ENCODE results near the gene CARS2. TPM values are rescaled to one million over a fixed set of nuclear protein-coding genes. Genes with fewer than 3 reads are reported as not detected.

The CARS2 gene
- total and polyA plus RNA-seq, 2 of the 8 experiments (the other 6 are each of a cell fraction or from before 2014, with no cell fraction given) = 47.7 to 55.9 TPM

DNA sequence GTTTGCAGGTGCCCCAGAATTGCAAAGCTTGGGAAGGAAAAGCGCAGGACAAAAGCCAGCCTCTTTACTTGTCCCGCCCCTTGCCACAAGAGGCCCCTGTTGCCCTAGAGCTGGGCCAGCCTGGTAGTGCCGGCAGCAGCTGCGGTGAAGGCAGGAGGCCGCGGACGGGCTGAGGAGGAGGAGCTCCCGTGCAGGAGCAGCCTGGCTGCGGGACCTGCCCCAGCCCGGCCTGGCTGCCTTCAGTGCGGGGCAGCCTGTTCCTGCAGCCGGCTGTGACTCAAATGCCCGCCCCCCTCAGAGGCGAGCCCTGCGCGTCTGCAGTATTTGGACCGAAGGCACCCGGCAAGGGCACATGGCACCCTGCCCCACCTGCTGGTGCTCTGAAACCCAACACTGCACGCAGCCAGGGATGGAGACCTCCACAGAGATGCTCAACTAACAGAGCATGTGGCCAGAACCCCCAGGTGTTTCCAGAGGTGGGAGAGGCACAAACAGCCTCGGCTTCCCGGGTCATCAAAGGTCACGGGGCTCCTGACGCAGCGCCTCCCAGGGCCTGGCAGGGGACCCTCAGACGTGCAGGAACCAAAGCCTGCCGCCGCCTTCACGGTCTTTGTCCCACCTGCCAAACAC is 60.9 kb downstream of the CARS2 start:
- Histone ChIP-seq H4K5ac (ENCODE audit: insufficient read length, low read depth, low read length) (no peak overlapping the region), H3K56ac (replicated peaks; ENCODE audit: insufficient read length, low read depth, low read length) (peak overlapping the region; percentile 19), H4K8ac (ENCODE audit: extremely low read depth, insufficient read depth, low read length) (peak overlapping the region; percentile 72), H3K4me3 (ENCODE audit: extremely low read depth in 1 of 4, insufficient read depth in 2 of 4, low read depth in 3 of 4, low read length in 4 of 4) (no peak overlapping the region), H3K23me2 (ENCODE audit: low read depth, low read length) (no peaks in the 10 kb centered on the region), H2AK5ac (ENCODE audit: low read depth, low read length) (no peak overlapping the region), H4K91ac (replicated peaks; ENCODE audit: insufficient read length, low read length) (no peak overlapping the region), H2BK20ac (ENCODE audit: low read length) (0 out of 2 replicates have a peak overlapping the region, but pooled peaks have one; percentile 15), H3K27ac (ENCODE audit: low read depth, low read length) (no peak overlapping the region), H2BK5ac (ENCODE audit: low read depth, low read length) (peak overlapping the region; percentile 7; the same call in 1 of the 2 replicates), H4K20me1 (replicated peaks in 1 of 2; ENCODE audit: control insufficient read depth in 1 of 2, insufficient read depth in 2 of 2, low read length in 2 of 2) (peaks cover 6 to 18% of the 10 kb centered on the region in 2 experiments), H2BK120ac (replicated peaks; ENCODE audit: low read depth, low read length) (no peak overlapping the region), H3K79me2 (ENCODE audit: control insufficient read depth in 1 of 2, insufficient read depth in 2 of 2, low read length in 2 of 2) (no peaks in the 10 kb centered on the region), H3K14ac (ENCODE audit: insufficient read length) (no peak overlapping the region), H3K4me2 (ENCODE audit: insufficient read depth in 1 of 2, low read depth in 2 of 2, low read length in 2 of 2) (peak overlapping the region in 1 of 2 experiments; percentile 42; a peak in 1 of 4 replicates), H3K4me1 (replicated peaks in 1 of 4; ENCODE audit: control insufficient read depth in 3 of 4, insufficient read depth in 4 of 4, low read length in 3 of 4) (peaks cover 0 to 11% (median 7%) of the 10 kb centered on the region in 4 experiments; a peak in 5 of 7 replicates), H3K9me3 (ENCODE audit: insufficient read depth in 2 of 2, low read depth in 1 of 2, low read length in 1 of 2) (no peaks in the 10 kb centered on the region), H2BK12ac (ENCODE audit: low read depth, low read length) (no peak overlapping the region), H2BK15ac (ENCODE audit: low read length) (no peak overlapping the region), H3K9ac (replicated peaks in 1 of 4; ENCODE audit: extremely low read depth in 1 of 4, low read depth in 3 of 4, low read length in 3 of 4) (no peak overlapping the region), H3K79me1 (ENCODE audit: low read depth, low read length) (no peaks in the 10 kb centered on the region), H3K36me3 (ENCODE audit: control insufficient read depth in 2 of 4, insufficient read depth in 4 of 4, low read length in 3 of 4) (peaks cover 2 to 17% (median 13%) of the 10 kb centered on the region in 4 experiments; a peak in 6 of 8 replicates), H3K27me3 (replicated peaks in 1 of 4; ENCODE audit: control insufficient read depth in 3 of 4, extremely low read depth in 1 of 4, insufficient read depth in 3 of 4, low read length in 3 of 4) (no peaks in the 10 kb centered on the region), H3K23ac (ENCODE audit: insufficient read length) (no peak overlapping the region), H3K18ac (ENCODE audit: extremely low read depth, low read length) (no peak overlapping the region), H2AFZ (ENCODE audit: low read length) (no peak overlapping the region), H3K4ac (replicated peaks; ENCODE audit: insufficient read length, low read depth, low read length) (no peak overlapping the region)
- 40% methylated on average over 28 of the region's 28 CpGs; no CpG with 5 or more reads in 1 of the 2 experiments for WGBS, 2 experiments (ENCODE audit: extremely low coverage in 1 of 2, insufficient coverage in 1 of 2, insufficient read length in 1 of 2, insufficient replicate concordance in 2 of 2, low coverage in 1 of 2, low lambda C conversion rate in 2 of 2, missing lambda C conversion rate in 1 of 2)
- DNase-seq (ENCODE audit: low read depth in 1 of 2, low spot score in 2 of 2) (peak; percentile 82 to 87), FAIRE-seq (no peak)
- CTCF ChIA-PET (ENCODE audit: partially characterized antibody) = interaction anchor here (0.7 to 3.9 kb wide), 45 partner anchors 9 to 350 kb away, joined by 3 to 23 read pairs (median 4); no protein-coding TSS in a partner anchor
- POLR2A ChIA-PET (ENCODE audit: partially characterized antibody) = interaction anchor here (0.8 to 1.8 kb wide), 10 partner anchors 10 to 82 kb away, joined by 3 to 8 read pairs (median 3); partner anchors contain the start of gene NAXD
- TF ChIP-seq HDAC6 (IDR thresholded peaks at IDR 0.05; ENCODE audit: low read depth, low read length) = no peak
- peak in 2 of 3 experiments; percentile 83 to 85; a peak in 3 of 4 replicates for TF ChIP-seq CTCF (IDR thresholded peaks at IDR 0.05; ENCODE audit: control extremely low read depth in 1 of 3, insufficient read depth in 1 of 3, low read depth in 1 of 3, low read length in 3 of 3)
- TF ChIP-seq PHF8 (conservative IDR thresholded peaks at IDR 0.05; ENCODE audit: low read depth, low read length) = no peak
- no peak for TF ChIP-seq KDM4A (IDR thresholded peaks at IDR 0.05; ENCODE audit: low read depth, low read length, severe bottlenecking)
- no peak for TF ChIP-seq SUZ12 (IDR thresholded peaks at IDR 0.05; ENCODE audit: low read length)
- no peak for TF ChIP-seq FOSL1 (IDR thresholded peaks at IDR 0.05; ENCODE audit: insufficient read depth, low read depth, low read length)
- 0 out of 2 replicates have a peak, but pooled peaks have one; percentile 9 for TF ChIP-seq YY1 (IDR thresholded peaks at IDR 0.05; ENCODE audit: low read depth, low read length)
- TF ChIP-seq EZH2 (IDR thresholded peaks at IDR 0.05; ENCODE audit: low read depth, low read length, severe bottlenecking) = no peak
- 0 out of 2 replicates have a peak, but pooled peaks have one; percentile 31 for TF ChIP-seq TCF12 (IDR thresholded peaks at IDR 0.05; ENCODE audit: low read depth, low read length)

All from H1 (cell line).